GM12878 (cell line): ENCODE results near the gene PIP4K2B. TPM values are rescaled to one million over a fixed set of nuclear protein-coding genes. Genes with fewer than 3 reads are reported as not detected.

Source experiments
- ATAC-seq: fragments of 200-7000 bp; cut with Tn5 transposase; 3 replicates; pipeline ENCODE4 v1.9.1; 2020; ENCODE audit warnings: mild to moderate bottlenecking, moderate library complexity
- BruUV-seq: library from RNA; stranded (reverse); fragments of 400-500 nt; replicated peaks from 2 replicates; lab custom pipeline; 2021; lab: Mats Ljungman, UMichigan
- CTCF ChIA-PET: fragments of 300-600 bp; sonication (Branson Sonifier 250); formaldehyde crosslinking; extraction: SDS; loops from one replicate; lab custom pipeline; 2021; ENCODE audit warnings: inconsistent platforms; lab: Yijun Ruan, JAX
- POLR2A ChIA-PET: fragments of 350-600 bp; formaldehyde crosslinking; extraction: SDS; loops from one replicate; lab custom pipeline; 2021; ENCODE audit warnings: inconsistent platforms; lab: Charles Lee
- RAD21 ChIA-PET: fragments of 300-600 bp; sonication (Branson Sonifier 250); formaldehyde crosslinking; loops from one replicate; lab custom pipeline; 2023; ENCODE audit warnings: antibody characterized with exemption; ENCODE audit not compliant: unreplicated experiment; lab: Charles Lee
- SMC1A ChIA-PET: fragments of 300-600 bp; sonication (Branson Sonifier 250); formaldehyde crosslinking; loops from one replicate; lab custom pipeline; 2023; ENCODE audit not compliant: unreplicated experiment, uncharacterized antibody; lab: Charles Lee
- DNase-seq: peaks from one replicate; pipeline ENCODE4 v3.0.0-alpha.2; 2011; ENCODE audit warnings: low read depth, low spot score
- FAIRE-seq: peaks from 3 replicates; lab custom pipeline; 2011; peaks lifted over from hg19 to GRCh38; lab: Jason Lieb, UNC
- H2AFZ ChIP-seq: 2 replicates; pipeline ENCODE4 v1.6.0; 2011; ENCODE audit warnings: low read depth, low read length, control low read depth; ENCODE audit not compliant: control insufficient read depth
- H3K27ac ChIP-seq: 2 replicates; pipeline ENCODE4 v1.5.1; 2011; ENCODE audit warnings: control low read depth; ENCODE audit not compliant: control insufficient read depth, insufficient read depth
- H3K27me3 ChIP-seq, 2 experiments: replicated peaks in 1 of 2; 2 replicates each; pipeline versions ENCODE4 v1.6.0 to v1.6.1; 2011; ENCODE audit warnings: low read length in 1 of 2; ENCODE audit not compliant: control insufficient read depth in 2 of 2, insufficient read depth in 2 of 2
- H3K36me3 ChIP-seq, 2 experiments: 2 replicates each; pipeline ENCODE4 v1.5.1; 2011; ENCODE audit warnings: low read length in 1 of 2; ENCODE audit not compliant: control insufficient read depth in 2 of 2, insufficient read depth in 2 of 2
- H3K4me1 ChIP-seq: 2 replicates; pipeline ENCODE4 v1.6.1; 2011; ENCODE audit warnings: mild to moderate bottlenecking, low read length, moderate library complexity, mixed read lengths; ENCODE audit not compliant: control insufficient read depth, insufficient read depth
- H3K4me2 ChIP-seq: 2 replicates; pipeline ENCODE4 v1.6.0; 2011; ENCODE audit warnings: control low read depth; ENCODE audit not compliant: control insufficient read depth, insufficient read depth
- H3K4me3 ChIP-seq: fragments of 200-600 bp; sonication (generic); 2 replicates; pipeline ENCODE4 v1.5.1; 2016
- H3K79me2 ChIP-seq: 2 replicates; pipeline ENCODE4 v1.6.0; 2011; ENCODE audit warnings: low read length; ENCODE audit not compliant: control insufficient read depth, insufficient read depth
- H3K9ac ChIP-seq: 2 replicates; pipeline ENCODE4 v1.8.0; 2011; ENCODE audit warnings: low read length, control low read depth, mixed read lengths; ENCODE audit not compliant: control insufficient read depth, insufficient read depth
- H3K9me3 ChIP-seq: replicated peaks from 3 replicates; pipeline ENCODE4 v1.5.1; 2011; ENCODE audit warnings: mild to moderate bottlenecking, low read length; ENCODE audit not compliant: control insufficient read depth, insufficient read depth
- H4K20me1 ChIP-seq: 2 replicates; pipeline ENCODE4 v1.6.0; 2011; ENCODE audit not compliant: control insufficient read depth, insufficient read depth
- ASH2L ChIP-seq: fragments of 300-600, 200-600 bp; sonication (generic); IDR thresholded peaks from 2 replicates; pipeline ENCODE4 v1.6.1; 2017; ENCODE audit warnings: low read depth, mild to moderate bottlenecking, borderline replicate concordance
- BCL11A ChIP-seq: IDR thresholded peaks from 2 replicates; pipeline ENCODE4 v1.6.1; 2011; ENCODE audit warnings: low read depth, low read length
- BRCA1 ChIP-seq: IDR thresholded peaks from 2 replicates; pipeline ENCODE4 v1.6.1; 2011; ENCODE audit warnings: low read depth, low read length, improper control_type of control experiment
- CBX5 ChIP-seq: sonication (generic); IDR thresholded peaks from 2 replicates; pipeline ENCODE4 v1.6.1; 2016; ENCODE audit warnings: low read depth, moderate library complexity, mild to moderate bottlenecking, inconsistent platforms
- EZH2 ChIP-seq: IDR thresholded peaks from 2 replicates; pipeline ENCODE4 v1.6.1; 2012; ENCODE audit warnings: low read depth, mild to moderate bottlenecking, control low read depth, inconsistent platforms, low read length, borderline replicate concordance; ENCODE audit not compliant: control insufficient read depth
- KAT2A ChIP-seq: conservative IDR thresholded peaks from 2 replicates; pipeline ENCODE4 v1.6.1; 2011; ENCODE audit warnings: low read depth, low read length; ENCODE audit not compliant: control insufficient read depth
- NBN ChIP-seq: fragments of 450-650 bp; IDR thresholded peaks from 2 replicates; pipeline ENCODE4 v1.6.1; 2016
- POLR2AphosphoS5 ChIP-seq: IDR thresholded peaks from 2 replicates; pipeline ENCODE4 v1.6.1; 2011; ENCODE audit warnings: mild to moderate bottlenecking, low read length, inconsistent platforms
- SMC3 ChIP-seq: IDR thresholded peaks from 2 replicates; pipeline ENCODE4 v1.6.1; 2011; ENCODE audit warnings: low read length, improper control_type of control experiment, borderline replicate concordance
- ZZZ3 ChIP-seq: IDR thresholded peaks from 2 replicates; pipeline ENCODE4 v1.6.1; 2011; ENCODE audit warnings: low read depth; ENCODE audit not compliant: control insufficient read depth, insufficient read length
- WGBS: methylation state at CpG from one replicate; pipeline ENCODE4 v1.1.6; 2016; ENCODE audit warnings: low lambda C conversion rate; ENCODE audit not compliant: insufficient replicate concordance, insufficient coverage; ENCODE audit errors: missing lambda C conversion rate; 5-methylcytosine and 5-hydroxymethylcytosine counted together
- in situ Hi-C: fragments of 300-500 bp; cut with MboI; formaldehyde crosslinking; loops from 9 replicates; pipeline ENCODE4 v1.14.3; 2018; ENCODE audit warnings: mixed read lengths
- intact Hi-C: fragments of 100-400 bp; cut with micrococcal nuclease; formaldehyde crosslinking; loops from one replicate; pipeline ENCODE4 v1.14.2; 2022; ENCODE audit not compliant: unreplicated experiment
- polyA plus RNA-seq, 11 experiments: library from polyadenylated mRNA; depleted of rRNA in 4 of 11; unstranded in 6 of 11; stranded (reverse) in 5 of 11; fragments of >200 nt; fragmentation: Nextera tagmentation in 4 of 11; fragmentation: Illumina TruSeq in 1 of 11; extraction: Ambion mirVana in 4 of 11; extraction: Trizol in 1 of 11; gene quantifications; 1 replicate in 1 of 11; 2 replicates in 10 of 11; pipeline versions ENCODE4 v1.2.1 to v1.2.3, GENCODE V29; 2011 to 2016; ENCODE audit warnings: inconsistent platforms in 2 of 11, missing spikeins in 2 of 11, low read depth in 1 of 11
- total RNA-seq, 4 experiments: library from RNA; depleted of rRNA in 3 of 4; stranded (reverse); fragments of >200 nt in 3 of 4; fragmentation: Illumina TruSeq in 1 of 4; extraction: Trizol in 1 of 4; gene quantifications; 2 replicates each; pipeline versions ENCODE4 v1.2.1 to v1.2.3, GENCODE V29; 2013 to 2021
- TF ChIP-seq, protein P1 (sequence below): fragments of 450-650 bp; conservative IDR thresholded peaks from 2 replicates; pipeline ENCODE4 v1.6.1; 2017; ENCODE audit warnings: mild to moderate bottlenecking, moderate library complexity
- TF ChIP-seq, protein P2 (sequence below): fragments of 450-650 bp; IDR thresholded peaks from 2 replicates; pipeline ENCODE4 v1.6.1; 2017; ENCODE audit warnings: mild to moderate bottlenecking, moderate library complexity
- TF ChIP-seq, protein P3 (sequence below): fragments of 450-650 bp; IDR thresholded peaks from 2 replicates; pipeline ENCODE4 v1.6.1; 2018; ENCODE audit warnings: borderline replicate concordance, mild to moderate bottlenecking; ENCODE audit not compliant: partially characterized antibody
- TF ChIP-seq, protein P4 (sequence below): IDR thresholded peaks from 2 replicates; pipeline ENCODE4 v1.6.1; 2011; ENCODE audit warnings: mild to moderate bottlenecking, low read depth, low read length, moderate library complexity; ENCODE audit not compliant: insufficient replicate concordance

PIP4K2B gene
- total and polyA plus RNA-seq, 10 of the 15 experiments (the other 5 are each of a cell fraction or from before 2014, with no cell fraction given), result 3.8 to 30.3 (median 18.2) TPM

DNA sequence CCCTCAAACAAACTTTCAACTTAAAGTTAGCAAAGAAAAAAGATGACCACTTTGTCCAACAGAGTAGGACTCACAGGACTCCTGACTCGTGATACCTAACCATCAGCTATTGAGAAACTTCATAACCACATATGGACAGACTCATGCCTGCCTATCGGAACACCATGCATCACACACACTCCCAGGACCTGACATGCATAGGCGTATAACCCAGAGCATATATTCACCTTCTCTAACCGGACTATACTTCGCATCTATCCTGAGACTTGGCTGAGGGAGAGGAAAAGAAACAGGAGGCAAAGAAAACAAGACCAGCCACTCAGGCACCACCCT is 2.2 kb downstream of the PIP4K2B start:
- peak overlapping the region; percentile 88 for H3K4me2 ChIP-seq
- peak overlapping the region; percentile 18; the same call in 1 of the 2 replicates for H3K4me3 ChIP-seq
- WGBS, result 92% methylated on average over 5 of the region's 5 CpGs
- CTCF ChIA-PET, result interaction anchor here (1.1 to 1.8 kb wide), 2 partner anchors 186 to 447 kb away, joined by 3 to 4 read pairs; no protein-coding TSS in a partner anchor
- no TSS peak for BruUV-seq
- ATAC-seq (no peak), FAIRE-seq (no peak), DNase-seq (no peak)
- intact Hi-C loops (loop anchor here (5.0 kb wide), 1 partner anchor 355 kb away; the partner anchor contains the start of gene PLXDC1), in situ Hi-C loops (no loop called here)
- SMC1A ChIA-PET, result interaction anchor here (0.7 to 1.5 kb wide), 4 partner anchors 43 to 128 kb away, joined by 3 to 5 read pairs (median 4); partner anchors contain the start of gene LASP1NB
- H3K36me3 ChIP-seq, result peaks cover 2 to 8% of the 10 kb centered on the region in 2 experiments; a peak in 3 of 4 replicates
- no peak overlapping the region; the same call in 1 of the 2 replicates for H3K27ac ChIP-seq
- no peaks in the 10 kb centered on the region for H4K20me1 ChIP-seq
- peaks cover 35% of the 10 kb centered on the region for H3K79me2 ChIP-seq
- H3K9me3 ChIP-seq, result no peaks in the 10 kb centered on the region
- H3K27me3 ChIP-seq, result no peaks in the 10 kb centered on the region
- RAD21 ChIA-PET, result interaction anchor here (1.1 to 1.4 kb wide), 2 partner anchors 57 to 239 kb away, joined by 4 read pairs; partner anchors contain the start of gene RPL23
- no peak overlapping the region for H2AFZ ChIP-seq
- H3K4me1 ChIP-seq, result peaks cover 11% of the 10 kb centered on the region
- POLR2A ChIA-PET, result interaction anchor here (0.7 to 2.4 kb wide), 3 partner anchors 29 to 71 kb away, joined by 3 to 7 read pairs (median 3); no protein-coding TSS in a partner anchor
- no peak overlapping the region for H3K9ac ChIP-seq
- TF ChIP-seq, protein P1, sequence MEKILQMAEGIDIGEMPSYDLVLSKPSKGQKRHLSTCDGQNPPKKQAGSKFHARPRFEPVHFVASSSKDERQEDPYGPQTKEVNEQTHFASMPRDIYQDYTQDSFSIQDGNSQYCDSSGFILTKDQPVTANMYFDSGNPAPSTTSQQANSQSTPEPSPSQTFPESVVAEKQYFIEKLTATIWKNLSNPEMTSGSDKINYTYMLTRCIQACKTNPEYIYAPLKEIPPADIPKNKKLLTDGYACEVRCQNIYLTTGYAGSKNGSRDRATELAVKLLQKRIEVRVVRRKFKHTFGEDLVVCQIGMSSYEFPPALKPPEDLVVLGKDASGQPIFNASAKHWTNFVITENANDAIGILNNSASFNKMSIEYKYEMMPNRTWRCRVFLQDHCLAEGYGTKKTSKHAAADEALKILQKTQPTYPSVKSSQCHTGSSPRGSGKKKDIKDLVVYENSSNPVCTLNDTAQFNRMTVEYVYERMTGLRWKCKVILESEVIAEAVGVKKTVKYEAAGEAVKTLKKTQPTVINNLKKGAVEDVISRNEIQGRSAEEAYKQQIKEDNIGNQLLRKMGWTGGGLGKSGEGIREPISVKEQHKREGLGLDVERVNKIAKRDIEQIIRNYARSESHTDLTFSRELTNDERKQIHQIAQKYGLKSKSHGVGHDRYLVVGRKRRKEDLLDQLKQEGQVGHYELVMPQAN, result no peak
- TF ChIP-seq ZZZ3, result no peak
- TF ChIP-seq, protein P2, sequence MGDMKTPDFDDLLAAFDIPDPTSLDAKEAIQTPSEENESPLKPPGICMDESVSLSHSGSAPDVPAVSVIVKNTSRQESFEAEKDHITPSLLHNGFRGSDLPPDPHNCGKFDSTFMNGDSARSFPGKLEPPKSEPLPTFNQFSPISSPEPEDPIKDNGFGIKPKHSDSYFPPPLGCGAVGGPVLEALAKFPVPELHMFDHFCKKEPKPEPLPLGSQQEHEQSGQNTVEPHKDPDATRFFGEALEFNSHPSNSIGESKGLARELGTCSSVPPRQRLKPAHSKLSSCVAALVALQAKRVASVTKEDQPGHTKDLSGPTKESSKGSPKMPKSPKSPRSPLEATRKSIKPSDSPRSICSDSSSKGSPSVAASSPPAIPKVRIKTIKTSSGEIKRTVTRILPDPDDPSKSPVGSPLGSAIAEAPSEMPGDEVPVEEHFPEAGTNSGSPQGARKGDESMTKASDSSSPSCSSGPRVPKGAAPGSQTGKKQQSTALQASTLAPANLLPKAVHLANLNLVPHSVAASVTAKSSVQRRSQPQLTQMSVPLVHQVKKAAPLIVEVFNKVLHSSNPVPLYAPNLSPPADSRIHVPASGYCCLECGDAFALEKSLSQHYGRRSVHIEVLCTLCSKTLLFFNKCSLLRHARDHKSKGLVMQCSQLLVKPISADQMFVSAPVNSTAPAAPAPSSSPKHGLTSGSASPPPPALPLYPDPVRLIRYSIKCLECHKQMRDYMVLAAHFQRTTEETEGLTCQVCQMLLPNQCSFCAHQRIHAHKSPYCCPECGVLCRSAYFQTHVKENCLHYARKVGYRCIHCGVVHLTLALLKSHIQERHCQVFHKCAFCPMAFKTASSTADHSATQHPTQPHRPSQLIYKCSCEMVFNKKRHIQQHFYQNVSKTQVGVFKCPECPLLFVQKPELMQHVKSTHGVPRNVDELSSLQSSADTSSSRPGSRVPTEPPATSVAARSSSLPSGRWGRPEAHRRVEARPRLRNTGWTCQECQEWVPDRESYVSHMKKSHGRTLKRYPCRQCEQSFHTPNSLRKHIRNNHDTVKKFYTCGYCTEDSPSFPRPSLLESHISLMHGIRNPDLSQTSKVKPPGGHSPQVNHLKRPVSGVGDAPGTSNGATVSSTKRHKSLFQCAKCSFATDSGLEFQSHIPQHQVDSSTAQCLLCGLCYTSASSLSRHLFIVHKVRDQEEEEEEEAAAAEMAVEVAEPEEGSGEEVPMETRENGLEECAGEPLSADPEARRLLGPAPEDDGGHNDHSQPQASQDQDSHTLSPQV, result no peak
- no peak for TF ChIP-seq ASH2L
- TF ChIP-seq, protein P3, sequence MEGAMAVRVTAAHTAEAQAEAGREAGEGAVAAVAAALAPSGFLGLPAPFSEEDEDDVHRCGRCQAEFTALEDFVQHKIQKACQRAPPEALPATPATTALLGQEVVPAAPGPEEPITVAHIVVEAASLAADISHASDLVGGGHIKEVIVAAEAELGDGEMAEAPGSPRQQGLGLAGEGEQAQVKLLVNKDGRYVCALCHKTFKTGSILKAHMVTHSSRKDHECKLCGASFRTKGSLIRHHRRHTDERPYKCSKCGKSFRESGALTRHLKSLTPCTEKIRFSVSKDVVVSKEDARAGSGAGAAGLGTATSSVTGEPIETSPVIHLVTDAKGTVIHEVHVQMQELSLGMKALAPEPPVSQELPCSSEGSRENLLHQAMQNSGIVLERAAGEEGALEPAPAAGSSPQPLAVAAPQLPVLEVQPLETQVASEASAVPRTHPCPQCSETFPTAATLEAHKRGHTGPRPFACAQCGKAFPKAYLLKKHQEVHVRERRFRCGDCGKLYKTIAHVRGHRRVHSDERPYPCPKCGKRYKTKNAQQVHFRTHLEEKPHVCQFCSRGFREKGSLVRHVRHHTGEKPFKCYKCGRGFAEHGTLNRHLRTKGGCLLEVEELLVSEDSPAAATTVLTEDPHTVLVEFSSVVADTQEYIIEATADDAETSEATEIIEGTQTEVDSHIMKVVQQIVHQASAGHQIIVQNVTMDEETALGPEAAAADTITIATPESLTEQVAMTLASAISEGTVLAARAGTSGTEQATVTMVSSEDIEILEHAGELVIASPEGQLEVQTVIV, result no peak
- TF ChIP-seq BRCA1, result no peak
- TF ChIP-seq CBX5, result no peak
- TF ChIP-seq POLR2AphosphoS5, result no peak
- TF ChIP-seq KAT2A, result no peak
- TF ChIP-seq SMC3, result no peak
- no peak for TF ChIP-seq BCL11A
- TF ChIP-seq EZH2, result no peak
- TF ChIP-seq, protein P4, sequence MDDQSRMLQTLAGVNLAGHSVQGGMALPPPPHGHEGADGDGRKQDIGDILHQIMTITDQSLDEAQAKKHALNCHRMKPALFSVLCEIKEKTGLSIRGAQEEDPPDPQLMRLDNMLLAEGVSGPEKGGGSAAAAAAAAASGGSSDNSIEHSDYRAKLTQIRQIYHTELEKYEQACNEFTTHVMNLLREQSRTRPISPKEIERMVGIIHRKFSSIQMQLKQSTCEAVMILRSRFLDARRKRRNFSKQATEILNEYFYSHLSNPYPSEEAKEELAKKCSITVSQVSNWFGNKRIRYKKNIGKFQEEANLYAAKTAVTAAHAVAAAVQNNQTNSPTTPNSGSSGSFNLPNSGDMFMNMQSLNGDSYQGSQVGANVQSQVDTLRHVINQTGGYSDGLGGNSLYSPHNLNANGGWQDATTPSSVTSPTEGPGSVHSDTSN, result no peak
- TF ChIP-seq NBN, result no peak
